Hepatocyte (in vitro differentiated cells): Measurements from ENCODE around the gene CNN3. TPM values are rescaled to one million over a fixed set of nuclear protein-coding genes. Genes with fewer than 3 reads are reported as not detected.
A peak's percentile ranks its signal among the peaks of the same experiment; 100 is the strongest.

ENCODE experiments used
- DNase-seq: peaks from one replicate; pipeline ENCODE4 v3.0.0-alpha.2; 2016; ENCODE audit warnings: low spot score
- H2AFZ ChIP-seq: fragments of 200-600 bp; sonication (generic); 2 replicates; pipeline ENCODE4 v1.6.0; 2016; ENCODE audit warnings: antibody characterized with exemption, mild to moderate bottlenecking
- H3K27ac ChIP-seq: fragments of 200-600 bp; sonication (generic); 2 replicates; pipeline ENCODE4 v1.5.1; 2016; ENCODE audit warnings: mild to moderate bottlenecking
- H3K27me3 ChIP-seq: fragments of 200-600 bp; sonication (generic); 2 replicates; pipeline ENCODE4 v1.6.1; 2016
- H3K36me3 ChIP-seq: fragments of 200-600 bp; sonication (generic); replicated peaks from 2 replicates; pipeline ENCODE4 v1.5.1; 2016; ENCODE audit warnings: low read depth; ENCODE audit not compliant: insufficient read depth
- H3K4me1 ChIP-seq: fragments of 200-600 bp; sonication (generic); 2 replicates; pipeline ENCODE4 v1.5.1; 2016; ENCODE audit warnings: mild to moderate bottlenecking, moderate library complexity; ENCODE audit not compliant: insufficient read depth
- H3K4me2 ChIP-seq: fragments of 200-600 bp; sonication (generic); 2 replicates; pipeline ENCODE4 v1.6.0; 2016
- H3K4me3 ChIP-seq: fragments of 200-600 bp; sonication (generic); 2 replicates; pipeline ENCODE4 v1.5.1; 2016; ENCODE audit warnings: mild to moderate bottlenecking
- H3K79me2 ChIP-seq: fragments of 200-600 bp; sonication (generic); 2 replicates; pipeline ENCODE4 v1.6.0; 2017; ENCODE audit warnings: mild to moderate bottlenecking
- H3K9me2 ChIP-seq: fragments of 200-600 bp; sonication (generic); replicated peaks from 2 replicates; pipeline ENCODE4 v1.6.0; 2017; ENCODE audit warnings: mild to moderate bottlenecking; ENCODE audit not compliant: insufficient read depth
- H3K9me3 ChIP-seq: fragments of 200-600 bp; sonication (generic); 2 replicates; pipeline ENCODE4 v1.5.1; 2016; ENCODE audit warnings: low read depth, mild to moderate bottlenecking
- H4K20me1 ChIP-seq: fragments of 200-600 bp; sonication (generic); 2 replicates; pipeline ENCODE4 v1.6.0; 2016; ENCODE audit warnings: mild to moderate bottlenecking; ENCODE audit not compliant: insufficient read depth, poor library complexity, severe bottlenecking
- CTCF ChIP-seq: fragments of 200-600 bp; sonication (generic); IDR thresholded peaks from 2 replicates; pipeline ENCODE4 v1.5.1; 2016; ENCODE audit warnings: antibody characterized with exemption, mild to moderate bottlenecking; ENCODE audit not compliant: poor library complexity
- EZH2 ChIP-seq: fragments of 200-600 bp; sonication (generic); IDR thresholded peaks from 2 replicates; pipeline ENCODE4 v1.6.1; 2016; ENCODE audit warnings: antibody characterized with exemption, mild to moderate bottlenecking, borderline replicate concordance
- EZH2phosphoT487 ChIP-seq: fragments of 200-600 bp; sonication (generic); IDR thresholded peaks from one replicate; pipeline ENCODE4 v1.6.1; 2018; ENCODE audit warnings: antibody characterized with exemption, mild to moderate bottlenecking, low read depth, moderate library complexity; ENCODE audit not compliant: unreplicated experiment, severe bottlenecking
- WGBS: methylation state at CpG from one replicate; pipeline ENCODE4 v1.1.6; 2016; ENCODE audit warnings: low lambda C conversion rate; ENCODE audit errors: missing lambda C conversion rate; 5-methylcytosine and 5-hydroxymethylcytosine counted together
- polyA plus RNA-seq: library from polyadenylated mRNA; unstranded; fragments of >200 nt; fragmentation: Nextera tagmentation; extraction: Ambion mirVana; gene quantifications from 2 replicates; pipeline ENCODE4 v1.2.1, GENCODE V29; 2016
- total RNA-seq: library from RNA; depleted of rRNA; stranded (reverse); fragments of >200 nt; gene quantifications from 2 replicates; pipeline ENCODE4 v1.2.3, GENCODE V29; 2014

The CNN3 gene
- total and polyA plus RNA-seq, 2 experiments from 2014 or later: 256 to 420 TPM

- Histone ChIP-seq H3K4me2 (peak overlapping the region; percentile 72), H3K9me2 (no peaks in the 10 kb centered on the region), H3K79me2 (no peaks in the 10 kb centered on the region), H4K20me1 (no peaks in the 10 kb centered on the region), H3K4me3 (no peak overlapping the region), H3K4me1 (peaks cover 8% of the 10 kb centered on the region), H3K36me3 (no peaks in the 10 kb centered on the region), H2AFZ (no peak overlapping the region), H3K27ac (peak overlapping the region; percentile 58), H3K9me3 (no peaks in the 10 kb centered on the region), H3K27me3 (no peaks in the 10 kb centered on the region)
- no peak for DNase-seq
- TF ChIP-seq EZH2 (no peak), EZH2phosphoT487 (no peak), CTCF (no peak)
- 82% methylated on average over 2 of the region's 2 CpGs for WGBS
Measured at GRCh38 chr1:94855307-94855700, 71.6 kb downstream of the CNN3 start.

GRCh38 chr1:94854458-94855306 is 72.2 kb downstream of the CNN3 start:
- H3K4me2 ChIP-seq: peak overlapping the region; percentile 72
- no peak overlapping the region for H3K4me3 ChIP-seq
- peaks cover 8% of the 10 kb centered on the region for H3K4me1 ChIP-seq
- H3K9me2 ChIP-seq: no peaks in the 10 kb centered on the region
- no peaks in the 10 kb centered on the region for H3K9me3 ChIP-seq
- peak overlapping the region; percentile 66 for H2AFZ ChIP-seq
- no peaks in the 10 kb centered on the region for H3K27me3 ChIP-seq
- H4K20me1 ChIP-seq: no peaks in the 10 kb centered on the region
- TF ChIP-seq CTCF: peak; percentile 88
- TF ChIP-seq EZH2phosphoT487: no peak
- TF ChIP-seq EZH2: no peak
- DNase-seq: peak; percentile 93
- H3K79me2 ChIP-seq: no peaks in the 10 kb centered on the region
- peak overlapping the region; percentile 58 for H3K27ac ChIP-seq
- 36% methylated on average over 18 of the region's 21 CpGs for WGBS
- H3K36me3 ChIP-seq: no peaks in the 10 kb centered on the region

GRCh38 chr1:94852788-94853187 is 74.1 kb downstream of the CNN3 start:
- Histone ChIP-seq H3K4me1 (peaks cover 8% of the 10 kb centered on the region), H3K36me3 (no peaks in the 10 kb centered on the region), H3K9me2 (no peaks in the 10 kb centered on the region), H3K9me3 (no peaks in the 10 kb centered on the region), H3K79me2 (no peaks in the 10 kb centered on the region), H2AFZ (no peak overlapping the region), H3K4me3 (no peak overlapping the region), H3K27ac (no peak overlapping the region), H3K4me2 (no peak overlapping the region), H4K20me1 (no peaks in the 10 kb centered on the region), H3K27me3 (no peaks in the 10 kb centered on the region)
- 52% methylated on average over 2 of the region's 2 CpGs for WGBS
- TF ChIP-seq EZH2: no peak
- TF ChIP-seq CTCF: peak; percentile 22
- DNase-seq: no peak
